Measurements from ENCODE around the gene PPCDC.

The PPCDC gene, protein sequence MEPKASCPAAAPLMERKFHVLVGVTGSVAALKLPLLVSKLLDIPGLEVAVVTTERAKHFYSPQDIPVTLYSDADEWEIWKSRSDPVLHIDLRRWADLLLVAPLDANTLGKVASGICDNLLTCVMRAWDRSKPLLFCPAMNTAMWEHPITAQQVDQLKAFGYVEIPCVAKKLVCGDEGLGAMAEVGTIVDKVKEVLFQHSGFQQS

GRCh38 chr15:75023181-75023871, at the start of gene PPCDC:
Gene PPCDC (plus strand): TSS chr15:75023590. CDS start chr15:75028319, 4,729 bp downstream.
- peak; percentile 94 to 95 for DNase-seq

DNA sequence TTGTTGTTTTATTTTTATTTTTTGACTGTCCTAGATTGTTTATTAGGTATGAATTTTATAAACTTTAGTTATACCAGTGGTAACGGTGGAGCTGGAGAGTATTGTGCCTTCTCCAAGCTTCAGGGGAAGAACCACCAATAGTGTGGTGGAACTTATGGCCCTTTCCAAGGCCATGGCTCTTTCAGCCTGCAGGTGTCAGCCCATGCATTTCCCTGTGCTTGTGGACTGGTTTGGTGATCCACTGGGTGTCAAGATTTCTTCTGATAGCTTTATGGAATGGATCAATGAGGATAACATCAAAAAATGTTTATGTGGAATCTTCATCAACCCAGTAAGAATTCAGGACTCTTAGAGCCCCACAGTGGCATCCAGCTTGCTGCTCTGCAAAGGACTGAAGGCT, 47.2 kb upstream of the PPCDC start:
- no peak for DNase-seq

GRCh38 chr15:74977599-74977998, 45.8 kb upstream of the PPCDC start:
- DNase-seq = peak in 1 of 2 donors; percentile 26

GRCh38 chr15:74978077-74978476, 45.3 kb upstream of the PPCDC start:
- no peak for DNase-seq

- DNase-seq = peak; percentile 53 to 55
Measured at GRCh38 chr15:74978503-74978902, 44.9 kb upstream of the PPCDC start.

- no peak for DNase-seq
Measured at GRCh38 chr15:74982183-74982582, 41.2 kb upstream of the PPCDC start.

- peak; percentile 49 to 60 for DNase-seq
Measured at GRCh38 chr15:74983725-74984231, 39.6 kb upstream of the PPCDC start.

GRCh38 chr15:74988007-74988800, 35.2 kb upstream of the PPCDC start:
- DNase-seq = peak; percentile 22 to 45

- DNase-seq = no peak
Measured at GRCh38 chr15:74989527-74989926, 33.9 kb upstream of the PPCDC start.

DNA sequence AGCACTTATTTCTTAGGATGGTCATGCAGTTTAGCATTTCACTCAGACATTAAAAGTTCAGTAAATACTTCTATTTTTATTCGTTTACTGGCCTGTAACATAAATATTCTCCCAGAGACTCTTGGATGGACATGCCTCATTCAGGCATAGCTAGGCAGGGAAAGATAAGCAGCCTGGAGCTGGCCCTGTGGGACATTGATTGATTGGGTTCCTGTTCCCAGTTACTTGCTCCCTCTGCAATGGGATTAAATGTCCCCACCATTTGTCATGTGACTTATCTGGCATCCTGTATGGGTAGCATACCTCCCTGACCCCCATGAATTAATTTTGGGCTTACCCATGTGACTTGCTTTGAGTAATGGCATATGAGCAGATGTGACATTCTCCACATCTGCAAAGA, 30.8 kb upstream of the PPCDC start:
- no peak for DNase-seq

- DNase-seq = no peak
Measured at GRCh38 chr15:74994236-74994635, 29.2 kb upstream of the PPCDC start.

DNA sequence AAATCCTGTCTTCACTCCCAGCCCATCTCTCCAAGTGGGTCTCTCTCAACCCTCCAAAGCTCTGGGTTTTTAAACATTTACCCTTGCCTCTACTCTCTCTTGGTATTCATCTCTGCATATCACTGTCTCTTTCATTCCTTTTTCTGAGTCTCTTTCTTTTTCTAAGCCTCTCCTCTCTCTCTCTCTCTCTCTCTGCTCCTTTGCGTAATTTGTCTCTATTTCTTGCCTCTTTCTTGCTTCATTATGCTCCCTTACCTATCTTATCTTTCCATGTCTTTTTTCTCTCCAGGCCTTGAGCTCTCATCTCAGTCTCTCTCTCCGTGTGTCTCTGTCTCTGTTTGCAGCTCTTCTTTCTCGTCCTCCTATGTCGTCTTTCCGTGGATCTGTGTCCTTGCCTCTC, 28.7 kb upstream of the PPCDC start:
- no peak for DNase-seq

- DNase-seq = peak; percentile 93 to 94
Measured at GRCh38 chr15:74995182-74995778, 28.1 kb upstream of the PPCDC start, which contains the start of gene SCAMP5. Gene SCAMP5 (plus strand): TSS chr15:74995563. CDS start chr15:75011840, 16,277 bp downstream.

GRCh38 chr15:74995779-74996765, 27.3 kb upstream of the PPCDC start:
- no peak for DNase-seq

GRCh38 chr15:74997141-74997540, 26.2 kb upstream of the PPCDC start:
- no peak for DNase-seq

- DNase-seq = no peak
Measured at GRCh38 chr15:74997543-74997942, 25.8 kb upstream of the PPCDC start.

DNA sequence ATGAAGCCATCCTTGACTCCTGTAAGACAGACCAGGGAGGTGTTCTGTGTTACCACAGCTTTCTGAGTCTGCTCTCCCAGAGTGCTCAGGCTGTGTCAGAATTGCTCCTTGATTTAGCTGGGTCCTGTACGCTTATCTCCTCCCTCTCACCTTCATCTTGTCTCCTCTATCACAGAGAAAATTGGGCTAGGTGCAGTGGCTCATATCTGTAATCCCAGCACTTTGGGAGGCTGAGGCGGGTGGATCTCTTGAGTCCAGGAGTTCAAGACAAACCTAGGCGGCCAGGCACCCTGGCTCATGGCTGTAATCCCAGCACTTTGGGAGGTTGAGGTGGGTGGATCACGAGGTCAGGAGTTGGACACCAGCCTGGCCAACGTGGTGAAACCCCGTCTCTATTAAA, 22.1 kb upstream of the PPCDC start:
- DNase-seq = no peak

DNA sequence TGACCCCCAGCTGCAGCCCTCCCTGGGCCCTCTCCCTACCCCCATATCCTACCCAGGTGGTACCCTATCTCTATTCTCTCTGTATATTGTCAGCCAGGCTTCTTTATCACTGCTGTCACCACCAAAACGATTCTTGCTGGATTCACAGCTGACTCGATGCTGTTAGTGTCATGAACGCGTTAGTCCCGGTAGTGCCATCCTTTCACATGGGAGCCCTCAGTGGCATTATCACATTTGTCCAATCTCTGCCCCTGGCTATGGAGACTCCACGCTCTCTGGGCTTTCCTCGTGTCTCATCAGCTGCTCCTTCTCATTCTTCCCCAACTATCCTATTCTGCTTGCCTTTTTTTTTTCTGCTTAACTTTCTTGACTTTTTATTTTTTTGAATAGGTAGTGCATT, 21.0 kb upstream of the PPCDC start:
- no peak for DNase-seq

- DNase-seq = no peak
Measured at GRCh38 chr15:75007216-75007615, 16.2 kb upstream of the PPCDC start.

GRCh38 chr15:75008221-75008625, 15.2 kb upstream of the PPCDC start:
- DNase-seq = no peak

DNA sequence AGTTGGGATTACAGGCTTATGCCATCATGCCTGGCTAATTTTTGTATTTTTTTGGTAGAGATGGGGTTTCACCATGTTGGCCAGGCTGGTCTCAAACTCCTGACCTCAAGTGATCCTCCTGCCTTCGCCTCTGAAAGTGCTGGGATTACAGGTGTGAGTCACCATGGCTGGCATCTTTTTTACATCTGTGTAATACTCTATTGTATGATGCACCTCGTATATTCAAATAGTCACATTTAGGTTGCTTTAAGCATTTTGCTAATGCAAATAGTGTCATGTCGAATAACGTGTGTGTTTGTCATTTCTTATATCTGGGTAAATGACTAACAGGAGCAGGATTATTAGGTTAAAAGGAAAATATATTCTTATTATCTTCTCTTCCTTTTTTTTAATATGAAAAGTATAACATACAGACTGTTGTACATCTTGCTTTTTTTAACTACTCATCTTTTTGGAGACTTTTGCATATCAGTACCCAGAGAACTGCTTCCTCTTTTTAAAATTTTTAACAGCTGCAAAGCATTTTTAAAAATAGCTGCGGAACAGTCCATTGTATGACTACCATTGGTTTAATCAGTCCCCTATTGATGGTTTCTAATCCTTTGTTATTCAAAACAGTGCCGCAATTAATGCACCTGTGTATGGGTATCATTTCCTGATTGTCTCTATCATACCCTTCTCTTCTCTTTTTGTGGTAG, 14.6 kb upstream of the PPCDC start:
- DNase-seq = no peak
